ENCODE data around the gene PRDX1. TPM values are rescaled to one million over a fixed set of nuclear protein-coding genes. Genes with fewer than 3 reads are reported as not detected.

The PRDX1 gene
- total and polyA plus RNA-seq, 2 of the 13 experiments (the other 11 are each of a cell fraction or from before 2014, with no cell fraction given): 761 to 1,898 TPM

DNA sequence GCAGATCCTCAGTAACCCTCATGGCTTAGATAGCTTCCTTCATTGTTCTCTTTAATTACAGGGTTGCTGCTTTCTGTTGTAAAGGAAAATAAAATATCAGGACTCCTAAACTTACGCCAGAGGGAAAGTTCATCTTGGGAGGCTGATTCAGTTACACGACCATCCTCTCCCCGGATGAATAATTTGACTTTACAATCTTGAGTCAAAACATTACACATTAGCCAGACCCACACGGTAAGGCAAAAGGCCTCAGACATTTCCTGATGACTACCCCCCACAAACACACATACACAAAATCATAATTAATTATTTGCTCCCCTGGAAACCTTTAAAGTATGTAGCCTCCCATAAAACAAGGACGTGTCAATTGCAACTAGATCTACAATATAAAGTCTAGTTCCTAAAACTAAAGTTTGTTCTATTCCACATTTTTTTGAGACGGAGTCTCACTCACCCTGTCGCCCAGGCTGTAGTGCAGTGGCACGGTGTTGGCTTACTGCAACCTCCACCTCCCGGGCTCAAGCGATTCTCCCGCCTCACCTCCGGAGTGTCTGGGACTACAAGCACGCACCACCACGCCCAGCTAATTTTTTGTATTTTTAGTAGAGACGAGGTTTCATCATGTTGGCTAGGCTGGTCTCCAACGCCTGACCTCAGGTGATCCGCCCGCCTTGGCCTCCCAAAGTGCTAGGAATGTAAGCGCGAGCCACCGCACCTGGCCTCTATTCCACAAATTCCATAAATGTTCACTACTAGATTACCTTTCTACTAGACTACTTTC is 830 bp upstream of the PRDX1 start (continued):
- TF ChIP-seq ZSCAN25 (CRISPR knock-in tag; IDR thresholded peaks at IDR 0.05) (0 out of 2 replicates have a peak, but pooled peaks have one; percentile 2), RFX3 (CRISPR knock-in tag; IDR thresholded peaks at IDR 0.05) (no peak), ZNF20 (CRISPR knock-in tag; IDR thresholded peaks at IDR 0.05) (0 out of 2 replicates have a peak, but pooled peaks have one; percentile 51), ZNF326 (CRISPR knock-in tag; IDR thresholded peaks at IDR 0.05; ENCODE audit: borderline replicate concordance) (no peak), ZNF382 (CRISPR knock-in tag; IDR thresholded peaks at IDR 0.05; ENCODE audit: borderline replicate concordance) (no peak), RBFOX2 (IDR thresholded peaks at IDR 0.05; ENCODE audit: low read depth, low read length) (no peak), POLR2A (IDR thresholded peaks at IDR 0.05; ENCODE audit: insufficient read depth in 1 of 2, low read depth in 2 of 2, low read length in 2 of 2) (peak in 1 of 2 experiments; percentile 59; a peak in 2 of 4 replicates), PRPF4 (IDR thresholded peaks at IDR 0.05; ENCODE audit: low read depth, low read length, poor library complexity, severe bottlenecking) (peak; percentile 21), SP5 (CRISPR knock-in tag; IDR thresholded peaks at IDR 0.05; ENCODE audit: borderline replicate concordance, low read depth) (no peak), THAP8 (CRISPR knock-in tag; IDR thresholded peaks at IDR 0.05; ENCODE audit: borderline replicate concordance) (no peak), ZNF761 (CRISPR knock-in tag; conservative IDR thresholded peaks at IDR 0.05) (0 out of 2 replicates have a peak, but pooled peaks have one; percentile 4), PHF5A (CRISPR knock-in tag; IDR thresholded peaks at IDR 0.05; ENCODE audit: low read depth, unreplicated experiment) (no peak), EP300 (IDR thresholded peaks at IDR 0.05; ENCODE audit: low read depth in 2 of 2, low read length in 2 of 2) (no peak), EP300 (CRISPR knock-in tag; IDR thresholded peaks at IDR 0.05; ENCODE audit: borderline replicate concordance) (no peak), ZFP90 (CRISPR knock-in tag; IDR thresholded peaks at IDR 0.05; ENCODE audit: borderline replicate concordance) (no peak), GZF1 (CRISPR knock-in tag; IDR thresholded peaks at IDR 0.05) (peak; percentile 53; the same call in 1 of the 2 replicates), ETV5 (CRISPR knock-in tag; IDR thresholded peaks at IDR 0.05; ENCODE audit: borderline replicate concordance) (no peak), RXRA (CRISPR knock-in tag; IDR thresholded peaks at IDR 0.05) (peak; percentile 35; the same call in 1 of the 2 replicates), ZNF362 (CRISPR knock-in tag; IDR thresholded peaks at IDR 0.05; ENCODE audit: borderline replicate concordance) (no peak), BCL6 (CRISPR knock-in tag; IDR thresholded peaks at IDR 0.05) (peak; percentile 16; the same call in 1 of the 2 replicates), CEBPG (CRISPR knock-in tag; IDR thresholded peaks at IDR 0.05) (peak; percentile 41; the same call in 1 of the 2 replicates), NFKB2 (CRISPR knock-in tag; IDR thresholded peaks at IDR 0.05; ENCODE audit: borderline replicate concordance) (no peak)
- TF ChIP-seq, protein P1, sequence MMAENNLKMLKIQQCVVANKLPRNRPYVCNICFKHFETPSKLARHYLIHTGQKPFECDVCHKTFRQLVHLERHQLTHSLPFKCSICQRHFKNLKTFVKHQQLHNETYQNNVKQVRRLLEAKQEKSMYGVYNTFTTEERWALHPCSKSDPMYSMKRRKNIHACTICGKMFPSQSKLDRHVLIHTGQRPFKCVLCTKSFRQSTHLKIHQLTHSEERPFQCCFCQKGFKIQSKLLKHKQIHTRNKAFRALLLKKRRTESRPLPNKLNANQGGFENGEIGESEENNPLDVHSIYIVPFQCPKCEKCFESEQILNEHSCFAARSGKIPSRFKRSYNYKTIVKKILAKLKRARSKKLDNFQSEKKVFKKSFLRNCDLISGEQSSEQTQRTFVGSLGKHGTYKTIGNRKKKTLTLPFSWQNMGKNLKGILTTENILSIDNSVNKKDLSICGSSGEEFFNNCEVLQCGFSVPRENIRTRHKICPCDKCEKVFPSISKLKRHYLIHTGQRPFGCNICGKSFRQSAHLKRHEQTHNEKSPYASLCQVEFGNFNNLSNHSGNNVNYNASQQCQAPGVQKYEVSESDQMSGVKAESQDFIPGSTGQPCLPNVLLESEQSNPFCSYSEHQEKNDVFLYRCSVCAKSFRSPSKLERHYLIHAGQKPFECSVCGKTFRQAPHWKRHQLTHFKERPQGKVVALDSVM (CRISPR knock-in tag; IDR thresholded peaks at IDR 0.05): peak; percentile 60; the same call in 1 of the 2 replicates
- TF ChIP-seq, protein P2, sequence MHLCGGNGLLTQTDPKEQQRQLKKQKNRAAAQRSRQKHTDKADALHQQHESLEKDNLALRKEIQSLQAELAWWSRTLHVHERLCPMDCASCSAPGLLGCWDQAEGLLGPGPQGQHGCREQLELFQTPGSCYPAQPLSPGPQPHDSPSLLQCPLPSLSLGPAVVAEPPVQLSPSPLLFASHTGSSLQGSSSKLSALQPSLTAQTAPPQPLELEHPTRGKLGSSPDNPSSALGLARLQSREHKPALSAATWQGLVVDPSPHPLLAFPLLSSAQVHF (CRISPR knock-in tag; IDR thresholded peaks at IDR 0.05): no peak

All from HepG2 (cell line).